WTC11 (cell line): ENCODE results near the gene SENP8. TPM values are rescaled to one million over a fixed set of nuclear protein-coding genes. Genes with fewer than 3 reads are reported as not detected.

ENCODE experiments used
- ATAC-seq: fragments of 200-7000 bp; cut with Tn5 transposase; 2 replicates; pipeline ENCODE4 v1.10.0; 2021; ENCODE audit warnings: mild to moderate bottlenecking, moderate library complexity
- CTCF ChIA-PET: fragments of 300-600 bp; sonication (Branson Sonifier 250); formaldehyde crosslinking; loops from one replicate; lab custom pipeline; 2021; ENCODE audit warnings: antibody characterized with exemption; lab: Charles Lee
- POLR2A ChIA-PET: fragments of 350-600 bp; sonication (Branson Sonifier 250); formaldehyde crosslinking; loops from one replicate; lab custom pipeline; 2021; ENCODE audit warnings: antibody characterized with exemption; lab: Charles Lee
- DNase-seq: peaks from one replicate; pipeline ENCODE4 v3.0.0; 2021; ENCODE audit warnings: low spot score
- H3K27ac Mint-ChIP-seq: 2 replicates; pipeline ENCODE4 v1.8.0; 2021; ENCODE audit warnings: mixed read lengths
- H3K27me3 Mint-ChIP-seq: 2 replicates; pipeline ENCODE4 v1.8.0; 2021; ENCODE audit warnings: low read depth, mild to moderate bottlenecking, moderate library complexity, mixed read lengths
- H3K36me3 Mint-ChIP-seq: 2 replicates; pipeline ENCODE4 v1.8.0; 2021; ENCODE audit warnings: mixed read lengths
- H3K4me1 Mint-ChIP-seq: 2 replicates; pipeline ENCODE4 v1.8.0; 2022; ENCODE audit warnings: mixed read lengths
- H3K4me3 Mint-ChIP-seq: 2 replicates; pipeline ENCODE4 v1.8.0; 2021; ENCODE audit warnings: mild to moderate bottlenecking, moderate library complexity, mixed read lengths
- H3K9me3 Mint-ChIP-seq: 2 replicates; pipeline ENCODE4 v1.8.0; 2021; ENCODE audit warnings: mixed read lengths
- ATF1 ChIP-seq: sonication (generic); formaldehyde crosslinking; IDR thresholded peaks from 2 replicates; pipeline ENCODE4 v1.8.1; 2023; ENCODE audit warnings: mild to moderate bottlenecking, moderate library complexity, missing genetic modification reagents
- ATF2 ChIP-seq: sonication (generic); formaldehyde crosslinking; IDR thresholded peaks from 2 replicates; pipeline ENCODE4 v1.8.1; 2022; ENCODE audit warnings: low read depth, missing genetic modification reagents, borderline replicate concordance
- CREM ChIP-seq: sonication (generic); formaldehyde crosslinking; IDR thresholded peaks from 2 replicates; pipeline ENCODE4 v1.8.1; 2022; ENCODE audit warnings: mild to moderate bottlenecking, missing genetic modification reagents, moderate library complexity
- ETV6 ChIP-seq: sonication (generic); formaldehyde crosslinking; IDR thresholded peaks from 2 replicates; pipeline ENCODE4 v1.8.1; 2022; ENCODE audit warnings: mild to moderate bottlenecking, missing genetic modification reagents
- HMGXB4 ChIP-seq: sonication (generic); formaldehyde crosslinking; IDR thresholded peaks from 2 replicates; pipeline ENCODE4 v1.8.1; 2023; ENCODE audit warnings: mild to moderate bottlenecking, moderate library complexity, missing genetic modification reagents
- JAZF1 ChIP-seq: fragments of 250-450 bp; sonication (Bioruptor Pico); IDR thresholded peaks from 2 replicates; pipeline ENCODE4 v1.9.0; 2021; ENCODE audit warnings: moderate library complexity, mild to moderate bottlenecking, inconsistent platforms
- JUN ChIP-seq: sonication (generic); formaldehyde crosslinking; IDR thresholded peaks from 2 replicates; pipeline ENCODE4 v1.8.0; 2023; ENCODE audit warnings: mild to moderate bottlenecking, missing genetic modification reagents
- NFATC4 ChIP-seq: fragments of 250-450 bp; sonication (Bioruptor Pico); IDR thresholded peaks from 2 replicates; pipeline ENCODE4 v1.9.0; 2021; ENCODE audit warnings: mild to moderate bottlenecking
- SMAD4 ChIP-seq: sonication (generic); formaldehyde crosslinking; IDR thresholded peaks from 2 replicates; pipeline ENCODE4 v1.8.0; 2022; ENCODE audit warnings: mild to moderate bottlenecking, missing genetic modification reagents
- TEAD1 ChIP-seq: sonication (generic); formaldehyde crosslinking; IDR thresholded peaks from 2 replicates; pipeline ENCODE4 v1.8.0; 2022; ENCODE audit warnings: mild to moderate bottlenecking, missing genetic modification reagents
- TP53 ChIP-seq: sonication (generic); formaldehyde crosslinking; IDR thresholded peaks from 2 replicates; pipeline ENCODE4 v1.8.1; 2023; ENCODE audit warnings: mild to moderate bottlenecking, missing genetic modification reagents
- ZNF396 ChIP-seq: fragments of 250-450 bp; sonication (Bioruptor Pico); IDR thresholded peaks from 2 replicates; pipeline ENCODE4 v1.8.0; 2021; ENCODE audit warnings: mild to moderate bottlenecking, moderate library complexity, borderline replicate concordance
- ZNF512 ChIP-seq: sonication (generic); formaldehyde crosslinking; IDR thresholded peaks from 2 replicates; pipeline ENCODE4 v1.8.1; 2022; ENCODE audit warnings: missing genetic modification reagents, borderline replicate concordance
- total RNA-seq: library from RNA; stranded (reverse); gene quantifications from 3 replicates; pipeline ENCODE4 v1.2.3, GENCODE V29; 2021
- TF ChIP-seq, protein P1 (sequence below): sonication (generic); formaldehyde crosslinking; IDR thresholded peaks from 2 replicates; pipeline ENCODE4 v1.8.1; 2022; ENCODE audit warnings: mild to moderate bottlenecking, missing genetic modification reagents, moderate library complexity, borderline replicate concordance
- TF ChIP-seq, protein P2 (sequence below): sonication (generic); formaldehyde crosslinking; IDR thresholded peaks from 2 replicates; pipeline ENCODE4 v1.8.1; 2023; ENCODE audit warnings: mild to moderate bottlenecking, missing genetic modification reagents
- TF ChIP-seq, protein P3 (sequence below): sonication (generic); formaldehyde crosslinking; IDR thresholded peaks from 2 replicates; pipeline ENCODE4 v1.8.1; 2022; ENCODE audit warnings: mild to moderate bottlenecking, moderate library complexity, missing genetic modification reagents
- TF ChIP-seq, protein P4 (sequence below): fragments of 250-450 bp; sonication (Bioruptor Pico); IDR thresholded peaks from 2 replicates; pipeline ENCODE4 v1.9.0; 2021; ENCODE audit warnings: mild to moderate bottlenecking, borderline replicate concordance

Gene SENP8
- total RNA-seq, 1 experiment from 2014 or later = 6.3 TPM

GRCh38 chr15:72131922-72132321 lies 13.7 kb downstream of the SENP8 start:
- Mint-ChIP-seq H3K27me3 (no peaks in the 10 kb centered on the region), H3K9me3 (no peaks in the 10 kb centered on the region), H3K36me3 (no peaks in the 10 kb centered on the region), H3K4me1 (no peaks in the 10 kb centered on the region), H3K27ac (no peak overlapping the region), H3K4me3 (no peak overlapping the region)
- POLR2A ChIA-PET = no interaction called here
- ATAC-seq = no peak
- no peak for TF ChIP-seq ZNF512 (CRISPR knock-in tag)
- TF ChIP-seq NFATC4 (CRISPR knock-in tag) = no peak
- TF ChIP-seq ZNF396 = no peak
- TF ChIP-seq JUN = no peak
- no peak for TF ChIP-seq ATF1 (CRISPR knock-in tag)
- TF ChIP-seq, protein P1, sequence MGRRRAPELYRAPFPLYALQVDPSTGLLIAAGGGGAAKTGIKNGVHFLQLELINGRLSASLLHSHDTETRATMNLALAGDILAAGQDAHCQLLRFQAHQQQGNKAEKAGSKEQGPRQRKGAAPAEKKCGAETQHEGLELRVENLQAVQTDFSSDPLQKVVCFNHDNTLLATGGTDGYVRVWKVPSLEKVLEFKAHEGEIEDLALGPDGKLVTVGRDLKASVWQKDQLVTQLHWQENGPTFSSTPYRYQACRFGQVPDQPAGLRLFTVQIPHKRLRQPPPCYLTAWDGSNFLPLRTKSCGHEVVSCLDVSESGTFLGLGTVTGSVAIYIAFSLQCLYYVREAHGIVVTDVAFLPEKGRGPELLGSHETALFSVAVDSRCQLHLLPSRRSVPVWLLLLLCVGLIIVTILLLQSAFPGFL (CRISPR knock-in tag) = no peak
- no peak for TF ChIP-seq JAZF1 (CRISPR knock-in tag)
- TF ChIP-seq TEAD1 = no peak
- no peak for TF ChIP-seq TP53
- TF ChIP-seq, protein P2, sequence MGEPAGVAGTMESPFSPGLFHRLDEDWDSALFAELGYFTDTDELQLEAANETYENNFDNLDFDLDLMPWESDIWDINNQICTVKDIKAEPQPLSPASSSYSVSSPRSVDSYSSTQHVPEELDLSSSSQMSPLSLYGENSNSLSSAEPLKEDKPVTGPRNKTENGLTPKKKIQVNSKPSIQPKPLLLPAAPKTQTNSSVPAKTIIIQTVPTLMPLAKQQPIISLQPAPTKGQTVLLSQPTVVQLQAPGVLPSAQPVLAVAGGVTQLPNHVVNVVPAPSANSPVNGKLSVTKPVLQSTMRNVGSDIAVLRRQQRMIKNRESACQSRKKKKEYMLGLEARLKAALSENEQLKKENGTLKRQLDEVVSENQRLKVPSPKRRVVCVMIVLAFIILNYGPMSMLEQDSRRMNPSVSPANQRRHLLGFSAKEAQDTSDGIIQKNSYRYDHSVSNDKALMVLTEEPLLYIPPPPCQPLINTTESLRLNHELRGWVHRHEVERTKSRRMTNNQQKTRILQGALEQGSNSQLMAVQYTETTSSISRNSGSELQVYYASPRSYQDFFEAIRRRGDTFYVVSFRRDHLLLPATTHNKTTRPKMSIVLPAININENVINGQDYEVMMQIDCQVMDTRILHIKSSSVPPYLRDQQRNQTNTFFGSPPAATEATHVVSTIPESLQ = no peak
- TF ChIP-seq ATF2 (CRISPR knock-in tag) = no peak
- no peak for TF ChIP-seq HMGXB4
- TF ChIP-seq, protein P3, sequence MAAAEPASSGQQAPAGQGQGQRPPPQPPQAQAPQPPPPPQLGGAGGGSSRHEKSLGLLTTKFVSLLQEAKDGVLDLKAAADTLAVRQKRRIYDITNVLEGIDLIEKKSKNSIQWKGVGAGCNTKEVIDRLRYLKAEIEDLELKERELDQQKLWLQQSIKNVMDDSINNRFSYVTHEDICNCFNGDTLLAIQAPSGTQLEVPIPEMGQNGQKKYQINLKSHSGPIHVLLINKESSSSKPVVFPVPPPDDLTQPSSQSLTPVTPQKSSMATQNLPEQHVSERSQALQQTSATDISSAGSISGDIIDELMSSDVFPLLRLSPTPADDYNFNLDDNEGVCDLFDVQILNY (CRISPR knock-in tag) = no peak
- TF ChIP-seq, protein P4, sequence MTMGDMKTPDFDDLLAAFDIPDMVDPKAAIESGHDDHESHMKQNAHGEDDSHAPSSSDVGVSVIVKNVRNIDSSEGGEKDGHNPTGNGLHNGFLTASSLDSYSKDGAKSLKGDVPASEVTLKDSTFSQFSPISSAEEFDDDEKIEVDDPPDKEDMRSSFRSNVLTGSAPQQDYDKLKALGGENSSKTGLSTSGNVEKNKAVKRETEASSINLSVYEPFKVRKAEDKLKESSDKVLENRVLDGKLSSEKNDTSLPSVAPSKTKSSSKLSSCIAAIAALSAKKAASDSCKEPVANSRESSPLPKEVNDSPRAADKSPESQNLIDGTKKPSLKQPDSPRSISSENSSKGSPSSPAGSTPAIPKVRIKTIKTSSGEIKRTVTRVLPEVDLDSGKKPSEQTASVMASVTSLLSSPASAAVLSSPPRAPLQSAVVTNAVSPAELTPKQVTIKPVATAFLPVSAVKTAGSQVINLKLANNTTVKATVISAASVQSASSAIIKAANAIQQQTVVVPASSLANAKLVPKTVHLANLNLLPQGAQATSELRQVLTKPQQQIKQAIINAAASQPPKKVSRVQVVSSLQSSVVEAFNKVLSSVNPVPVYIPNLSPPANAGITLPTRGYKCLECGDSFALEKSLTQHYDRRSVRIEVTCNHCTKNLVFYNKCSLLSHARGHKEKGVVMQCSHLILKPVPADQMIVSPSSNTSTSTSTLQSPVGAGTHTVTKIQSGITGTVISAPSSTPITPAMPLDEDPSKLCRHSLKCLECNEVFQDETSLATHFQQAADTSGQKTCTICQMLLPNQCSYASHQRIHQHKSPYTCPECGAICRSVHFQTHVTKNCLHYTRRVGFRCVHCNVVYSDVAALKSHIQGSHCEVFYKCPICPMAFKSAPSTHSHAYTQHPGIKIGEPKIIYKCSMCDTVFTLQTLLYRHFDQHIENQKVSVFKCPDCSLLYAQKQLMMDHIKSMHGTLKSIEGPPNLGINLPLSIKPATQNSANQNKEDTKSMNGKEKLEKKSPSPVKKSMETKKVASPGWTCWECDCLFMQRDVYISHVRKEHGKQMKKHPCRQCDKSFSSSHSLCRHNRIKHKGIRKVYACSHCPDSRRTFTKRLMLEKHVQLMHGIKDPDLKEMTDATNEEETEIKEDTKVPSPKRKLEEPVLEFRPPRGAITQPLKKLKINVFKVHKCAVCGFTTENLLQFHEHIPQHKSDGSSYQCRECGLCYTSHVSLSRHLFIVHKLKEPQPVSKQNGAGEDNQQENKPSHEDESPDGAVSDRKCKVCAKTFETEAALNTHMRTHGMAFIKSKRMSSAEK (CRISPR knock-in tag) = no peak
- no peak for TF ChIP-seq CREM (CRISPR knock-in tag)
- TF ChIP-seq ETV6 (CRISPR knock-in tag) = no peak
- no peak for TF ChIP-seq SMAD4
- CTCF ChIA-PET = no interaction called here
- DNase-seq = no peak
